GM23248 (cell line): ENCODE results near the gene RASGEF1B.

ENCODE experiments used
- EZH2 ChIP-seq: fragments of 200-600 bp; sonication (generic); IDR thresholded peaks from 2 replicates; pipeline ENCODE4 v1.6.1; 2018; ENCODE audit warnings: antibody characterized with exemption, mild to moderate bottlenecking; ENCODE audit not compliant: insufficient read depth, poor library complexity, severe bottlenecking
- EZH2phosphoT487 ChIP-seq: fragments of 200-600 bp; sonication (generic); IDR thresholded peaks from 2 replicates; pipeline ENCODE4 v1.6.1; 2018; ENCODE audit warnings: antibody characterized with exemption, moderate library complexity, mild to moderate bottlenecking, low read depth; ENCODE audit not compliant: insufficient read depth

DNA sequence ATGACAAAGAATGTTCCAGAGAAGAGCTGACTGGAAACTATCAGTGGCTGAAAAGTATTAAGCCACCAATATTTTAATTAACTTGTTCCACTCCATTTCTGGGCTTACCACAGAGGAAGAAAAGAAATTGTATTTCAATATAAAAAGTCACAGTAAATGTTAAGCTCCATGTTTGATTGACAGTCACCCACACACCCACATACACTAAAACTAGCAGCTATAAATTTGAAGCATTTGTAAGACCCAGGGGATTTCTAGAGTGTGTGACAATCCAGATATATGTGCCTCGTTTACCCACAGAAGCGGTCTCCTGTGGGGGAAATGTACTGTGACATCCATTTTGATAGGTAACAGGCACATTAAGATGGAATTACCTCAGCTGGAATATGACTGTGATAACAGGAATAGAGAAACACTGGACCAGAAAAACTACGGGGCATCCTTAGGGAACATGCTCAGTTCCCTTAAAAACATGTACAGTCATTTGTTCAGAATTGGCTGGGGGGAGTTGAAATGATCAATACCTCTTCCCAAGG lies 39.0 kb upstream of the RASGEF1B start:
- TF ChIP-seq EZH2 (no peak), EZH2phosphoT487 (no peak)
